Upper lobe of left lung (tissue), 4 donors: ENCODE data around the gene NLGN1.

Experiments
- CTCF ChIP-seq, 6 experiments: fragments of 450-650 bp in 4 of 6; fragments of 200-600 bp in 2 of 6; sonication (generic) in 2 of 6; IDR thresholded peaks; one replicate each; pipeline ENCODE4 v1.5.1; 2016 to 2019; ENCODE audit warnings: antibody characterized with exemption in 6 of 6
- EP300 ChIP-seq, 4 donors: sonication (generic); formaldehyde crosslinking; IDR thresholded peaks; one replicate each; pipeline ENCODE4 v1.5.1; 2017; ENCODE audit warnings: antibody characterized with exemption in 4 of 4, control low read depth in 2 of 4
- POLR2A ChIP-seq, 4 donors: fragments of 450-650 bp; IDR thresholded peaks; one replicate each; pipeline ENCODE4 v1.5.1; 2016 to 2017; ENCODE audit warnings: antibody characterized with exemption in 4 of 4, mild to moderate bottlenecking in 2 of 4
- POLR2AphosphoS5 ChIP-seq, 2 donors: sonication (generic); formaldehyde crosslinking; IDR thresholded peaks; one replicate each; pipeline ENCODE4 v1.5.1; 2017; ENCODE audit warnings: antibody characterized with exemption in 2 of 2

GRCh38 chr3:173800154-173800553, 402.6 kb downstream of the NLGN1 start:
- TF ChIP-seq CTCF (IDR thresholded peaks at IDR 0.05) (no peak), POLR2AphosphoS5 (IDR thresholded peaks at IDR 0.05) (no peak), POLR2A (IDR thresholded peaks at IDR 0.05) (no peak), EP300 (IDR thresholded peaks at IDR 0.05) (no peak)
